HCT116 (cell line): ENCODE measurements around the gene PLA2G2C. TPM values are rescaled to one million over a fixed set of nuclear protein-coding genes. Genes with fewer than 3 reads are reported as not detected.

ENCODE experiments used
- ATAC-seq: fragments of 200-7000 bp; cut with Tn5 transposase; 2 replicates; pipeline ENCODE4 v1.9.1; 2020; ENCODE audit warnings: mild to moderate bottlenecking, moderate library complexity
- BruUV-seq: library from RNA; stranded (reverse); fragments of 400-500 nt; replicated peaks from 2 replicates; lab custom pipeline; 2021; lab: Mats Ljungman, UMichigan
- CTCF ChIA-PET: fragments of 300-600 bp; sonication (Branson Sonifier 250); formaldehyde crosslinking; loops from one replicate; lab custom pipeline; 2021; ENCODE audit warnings: antibody characterized with exemption; lab: Charles Lee
- POLR2A ChIA-PET: fragments of 300-600, 350-600 bp; sonication (Branson Sonifier 250); formaldehyde crosslinking; loops from one replicate; lab custom pipeline; 2021; ENCODE audit warnings: antibody characterized with exemption; lab: Charles Lee
- RAD21 ChIA-PET, 2 experiments: fragments of 300-600 bp; sonication (Branson Sonifier 250); formaldehyde crosslinking; loops; one replicate each; lab custom pipeline; 2023; ENCODE audit warnings: low total read pairs in 2 of 2; ENCODE audit not compliant: uncharacterized antibody in 2 of 2, unreplicated experiment in 2 of 2, low non-redundant PET in 1 of 2; lab: Charles Lee
- DNase-seq: peaks from one replicate; pipeline ENCODE4 v3.0.0-alpha.2; 2010; ENCODE audit warnings: low read depth, low spot score
- H2AFZ ChIP-seq: fragments of 200-600 bp; shearing (Covaris generic), sonication (generic); 2 replicates; pipeline ENCODE4 v1.6.1; 2017; ENCODE audit warnings: low read depth, mixed run types, mixed read lengths, antibody characterized with exemption, low read length; ENCODE audit not compliant: poor library complexity, severe bottlenecking
- H3K27ac ChIP-seq: 2 replicates; pipeline ENCODE4 v1.5.1; 2012; ENCODE audit warnings: low read depth, low read length
- H3K27me3 ChIP-seq: fragments of 200-600 bp; sonication (generic); 2 replicates; pipeline ENCODE4 v1.6.1; 2016; ENCODE audit warnings: mixed run types, low read length, mixed read lengths; ENCODE audit not compliant: insufficient read depth
- H3K36me3 ChIP-seq, 2 experiments: fragments of 200-500 bp in 1 of 2; fragments of 200-600 bp in 1 of 2; sonication (Bioruptor generic) in 1 of 2; sonication (generic) in 1 of 2; 2 replicates each; pipeline versions ENCODE4 v1.5.1 to v1.6.1; 2014 to 2016; ENCODE audit warnings: low read length in 2 of 2, inconsistent platforms in 1 of 2, mixed read lengths in 1 of 2, mixed run types in 1 of 2; ENCODE audit not compliant: insufficient read depth in 2 of 2, control insufficient read depth in 1 of 2
- H3K4me1 ChIP-seq, 2 experiments: fragments of 200-600 bp in 1 of 2; sonication (generic) in 1 of 2; 2 replicates each; pipeline versions ENCODE4 v1.5.1 to v1.6.1; 2012 to 2017; ENCODE audit warnings: low read length in 2 of 2, inconsistent platforms in 1 of 2, mild to moderate bottlenecking in 1 of 2, mixed read lengths in 1 of 2, mixed run types in 1 of 2, moderate library complexity in 1 of 2; ENCODE audit not compliant: insufficient read depth in 2 of 2, control insufficient read depth in 1 of 2
- H3K4me2 ChIP-seq: fragments of 200-600 bp; sonication (generic); 2 replicates; pipeline ENCODE4 v1.6.1; 2017; ENCODE audit warnings: mixed run types, low read length, mixed read lengths
- H3K4me3 ChIP-seq, 2 experiments: fragments of 200-600 bp in 1 of 2; sonication (generic) in 1 of 2; replicated peaks in 1 of 2; 2 replicates each; pipeline ENCODE4 v1.5.1; 2011 to 2016; ENCODE audit warnings: low read length in 2 of 2, control low read depth in 1 of 2, low read depth in 1 of 2, mild to moderate bottlenecking in 1 of 2, mixed read lengths in 1 of 2, mixed run types in 1 of 2
- H3K79me2 ChIP-seq: fragments of 200-600 bp; sonication (generic); 2 replicates; pipeline ENCODE4 v1.6.1; 2017; ENCODE audit warnings: mild to moderate bottlenecking, mixed run types, low read length, moderate library complexity, mixed read lengths; ENCODE audit not compliant: insufficient read depth
- H3K9ac ChIP-seq: fragments of 200-600 bp; sonication (generic); 2 replicates; pipeline ENCODE4 v1.6.1; 2016; ENCODE audit warnings: low read length, mixed read lengths
- H3K9me2 ChIP-seq: fragments of 200-600 bp; sonication (generic), shearing (Covaris generic); 2 replicates; pipeline ENCODE4 v1.6.1; 2017; ENCODE audit warnings: mixed run types, mild to moderate bottlenecking, moderate library complexity; ENCODE audit not compliant: insufficient read depth
- H3K9me3 ChIP-seq, 2 experiments: fragments of 200-500 bp in 1 of 2; fragments of 200-600 bp in 1 of 2; sonication (Bioruptor generic) in 1 of 2; sonication (generic) in 1 of 2; 2 replicates each; pipeline ENCODE4 v1.6.1; 2014 to 2017; ENCODE audit warnings: low read length in 2 of 2, mixed read lengths in 2 of 2, inconsistent platforms in 1 of 2, low read depth in 1 of 2, mild to moderate bottlenecking in 1 of 2, mixed run types in 1 of 2, moderate library complexity in 1 of 2; ENCODE audit not compliant: control insufficient read depth in 1 of 2, insufficient read depth in 1 of 2
- H4K20me1 ChIP-seq: fragments of 200-600 bp; sonication (generic), shearing (Covaris generic); 2 replicates; pipeline ENCODE4 v1.6.1; 2017; ENCODE audit warnings: mixed run types, mild to moderate bottlenecking, moderate library complexity; ENCODE audit not compliant: insufficient read depth
- ELF1 ChIP-seq: IDR thresholded peaks from 2 replicates; pipeline ENCODE4 v1.6.1; 2012; ENCODE audit warnings: low read depth, borderline replicate concordance
- POLR2A ChIP-seq: IDR thresholded peaks from 2 replicates; pipeline ENCODE4 v1.7.0; 2011; ENCODE audit warnings: borderline replicate concordance; ENCODE audit not compliant: insufficient read depth, insufficient read length; ENCODE audit errors: extremely low read depth
- RAD21 ChIP-seq: IDR thresholded peaks from 2 replicates; pipeline ENCODE4 v1.6.1; 2012; ENCODE audit warnings: low read depth, mild to moderate bottlenecking
- REST ChIP-seq: IDR thresholded peaks from 2 replicates; pipeline ENCODE4 v1.6.1; 2012; ENCODE audit warnings: low read depth
- YY1 ChIP-seq: IDR thresholded peaks from 2 replicates; pipeline ENCODE4 v1.6.1; 2011; ENCODE audit warnings: low read length, low read depth, moderate library complexity, mild to moderate bottlenecking; ENCODE audit not compliant: insufficient replicate concordance; ENCODE audit errors: extremely low read depth
- intact Hi-C: fragments of 100-400 bp; cut with micrococcal nuclease; formaldehyde crosslinking; loops from 2 replicates; pipeline ENCODE4 v1.10.0; 2022
- total RNA-seq: library from RNA; stranded (reverse); gene quantifications from one replicate; pipeline ENCODE4 v1.2.1, GENCODE V29; 2021; ENCODE audit not compliant: unreplicated experiment

Gene PLA2G2C
- total RNA-seq, 1 experiment from 2014 or later, result not detected

GRCh38 chr1:20150969-20151368 lies 35.3 kb downstream of the PLA2G2C start:
- Histone ChIP-seq H3K79me2 (no peaks in the 10 kb centered on the region), H3K4me3 (no peak overlapping the region), H3K9me2 (no peaks in the 10 kb centered on the region), H2AFZ (no peak overlapping the region), H3K27ac (no peak overlapping the region), H3K9ac (no peak overlapping the region), H3K4me2 (no peak overlapping the region), H3K4me1 (peaks cover 0 to 5% of the 10 kb centered on the region in 2 experiments; a peak in 2 of 4 replicates), H3K36me3 (no peaks in the 10 kb centered on the region), H3K27me3 (no peaks in the 10 kb centered on the region), H4K20me1 (no peaks in the 10 kb centered on the region), H3K9me3 (no peaks in the 10 kb centered on the region)
- DNase-seq (no peak), ATAC-seq (no peak)
- no TSS peak for BruUV-seq
- ChIA-PET RAD21 (interaction anchor here (0.7 to 1.5 kb wide), 4 partner anchors 49 to 176 kb away, joined by 3 to 6 read pairs (median 5); no protein-coding TSS in a partner anchor), CTCF (interaction anchor here (0.7 to 2.2 kb wide), 2 partner anchors 50 to 229 kb away, joined by 3 to 18 read pairs; no protein-coding TSS in a partner anchor), POLR2A (interaction anchor here (0.7 kb wide), 1 partner anchor 230 kb away, joined by 3 read pairs; no protein-coding TSS in a partner anchor)
- intact Hi-C loops, result loop anchor here (5.0 kb wide), 1 partner anchor 489 kb away; the partner anchor contains the start of gene HTR6
- TF ChIP-seq RAD21 (no peak), REST (no peak), POLR2A (no peak), YY1 (no peak), ELF1 (no peak)
